Neuronal stem cell (in vitro differentiated cells): ENCODE measurements around the gene CEP112.
"Not testable (repeated sequence)": the region's sequence is repeated elsewhere in the genome, so short reads cannot be mapped to it uniquely, and the experiment has no call there.

Source experiments
- DNase-seq: peaks from one replicate; pipeline ENCODE4 v3.0.0-alpha.2; 2013; ENCODE audit warnings: low spot score
- H2AFZ ChIP-seq: one replicate; pipeline ENCODE4 v1.6.1; 2013; ENCODE audit warnings: mild to moderate bottlenecking, low read length, inconsistent platforms
- H2AK5ac ChIP-seq: 2 replicates; pipeline ENCODE4 v1.6.1; 2013; ENCODE audit warnings: low read depth, mild to moderate bottlenecking, inconsistent platforms, low read length, moderate library complexity, mixed read lengths
- H2BK120ac ChIP-seq: 2 replicates; pipeline ENCODE4 v1.6.1; 2013; ENCODE audit warnings: low read depth, mild to moderate bottlenecking, inconsistent platforms, low read length, moderate library complexity, mixed read lengths
- H2BK12ac ChIP-seq: one replicate; pipeline ENCODE4 v1.6.1; 2013; ENCODE audit warnings: low read length, inconsistent platforms
- H2BK15ac ChIP-seq: 2 replicates; pipeline ENCODE4 v1.6.1; 2013; ENCODE audit warnings: mild to moderate bottlenecking, low read length, inconsistent platforms, mixed read lengths
- H2BK5ac ChIP-seq: one replicate; pipeline ENCODE4 v1.6.1; 2013; ENCODE audit warnings: inconsistent platforms, mild to moderate bottlenecking, low read length, moderate library complexity
- H3K14ac ChIP-seq: one replicate; pipeline ENCODE4 v1.6.1; 2013; ENCODE audit warnings: low read length, inconsistent platforms
- H3K18ac ChIP-seq: 2 replicates; pipeline ENCODE4 v1.6.1; 2013; ENCODE audit warnings: low read length, inconsistent platforms
- H3K23ac ChIP-seq: 2 replicates; pipeline ENCODE4 v1.6.1; 2013; ENCODE audit warnings: low read depth, mild to moderate bottlenecking, mixed read lengths, low read length, inconsistent platforms; ENCODE audit not compliant: poor library complexity
- H3K27ac ChIP-seq: replicated peaks from 3 replicates; pipeline ENCODE4 v1.5.1; 2013; ENCODE audit warnings: low read length, inconsistent platforms
- H3K27me3 ChIP-seq, 3 experiments: 2 replicates each; pipeline ENCODE4 v1.6.1; 2013; ENCODE audit warnings: low read length in 3 of 3, mild to moderate bottlenecking in 2 of 3, inconsistent platforms in 1 of 3, low read depth in 1 of 3, mixed read lengths in 1 of 3, moderate library complexity in 1 of 3; ENCODE audit not compliant: control insufficient read depth in 3 of 3, insufficient read depth in 3 of 3
- H3K36me3 ChIP-seq, 2 donors: replicated peaks in 1 of 2; 2 replicates each; pipeline ENCODE4 v1.6.1; 2013; ENCODE audit warnings: low read length in 2 of 2; ENCODE audit not compliant: control insufficient read depth in 2 of 2, insufficient read depth in 2 of 2
- H3K4ac ChIP-seq: 2 replicates; pipeline ENCODE4 v1.6.1; 2013; ENCODE audit warnings: inconsistent platforms, mild to moderate bottlenecking, low read length, moderate library complexity
- H3K4me1 ChIP-seq, 2 donors: 1 replicate in 1 of 2; 2 replicates in 1 of 2; pipeline ENCODE4 v1.6.1; 2013; ENCODE audit warnings: low read length in 2 of 2, low read depth in 1 of 2; ENCODE audit not compliant: control insufficient read depth in 2 of 2, insufficient read depth in 1 of 2
- H3K4me2 ChIP-seq: one replicate; pipeline ENCODE4 v1.6.1; 2013; ENCODE audit warnings: mild to moderate bottlenecking, low read length, inconsistent platforms; ENCODE audit not compliant: insufficient read depth, poor library complexity, severe bottlenecking
- H3K4me3 ChIP-seq, 2 donors: 2 replicates each; pipeline ENCODE4 v1.5.1; 2013; ENCODE audit warnings: low read length in 2 of 2, mild to moderate bottlenecking in 2 of 2, inconsistent platforms in 1 of 2, moderate library complexity in 1 of 2
- H3K79me1 ChIP-seq: one replicate; pipeline ENCODE4 v1.6.1; 2013; ENCODE audit warnings: low read depth, mild to moderate bottlenecking, inconsistent platforms, low read length, moderate library complexity
- H3K9ac ChIP-seq: one replicate; pipeline ENCODE4 v1.6.1; 2013; ENCODE audit warnings: mild to moderate bottlenecking, low read depth, low read length, inconsistent platforms; ENCODE audit not compliant: poor library complexity
- H3K9me3 ChIP-seq, 2 donors: replicated peaks in 1 of 2; 2 replicates each; pipeline versions ENCODE3 to v1.6.1; 2013; ENCODE audit warnings: low read length in 2 of 2, mild to moderate bottlenecking in 2 of 2, inconsistent platforms in 1 of 2, low read depth in 1 of 2, mixed read lengths in 1 of 2, moderate library complexity in 1 of 2; ENCODE audit not compliant: control insufficient read depth in 2 of 2, insufficient read depth in 1 of 2
- H4K8ac ChIP-seq: one replicate; pipeline ENCODE4 v1.6.1; 2013; ENCODE audit warnings: low read depth, mild to moderate bottlenecking, inconsistent platforms, low read length, moderate library complexity
- H4K91ac ChIP-seq: one replicate; pipeline ENCODE4 v1.6.1; 2013; ENCODE audit warnings: low read length, low read depth, mild to moderate bottlenecking, inconsistent platforms; ENCODE audit not compliant: poor library complexity
- WGBS, 2 donors: extraction: QIAGEN DNeasy Blood & Tissue Kit; methylation state at CpG; one replicate each; pipeline ENCODE4 v1.1.7; 2013; ENCODE audit warnings: missing lambda C conversion rate in 2 of 2, mixed read lengths in 1 of 2; ENCODE audit not compliant: insufficient read length in 2 of 2, insufficient replicate concordance in 1 of 2; ENCODE audit errors: extremely low coverage in 2 of 2; 5-methylcytosine and 5-hydroxymethylcytosine counted together

CEP112 gene

GRCh38 chr17:66087073-66087472, 104.9 kb downstream of the CEP112 start:
- H2BK5ac ChIP-seq, result no peak overlapping the region

DNA sequence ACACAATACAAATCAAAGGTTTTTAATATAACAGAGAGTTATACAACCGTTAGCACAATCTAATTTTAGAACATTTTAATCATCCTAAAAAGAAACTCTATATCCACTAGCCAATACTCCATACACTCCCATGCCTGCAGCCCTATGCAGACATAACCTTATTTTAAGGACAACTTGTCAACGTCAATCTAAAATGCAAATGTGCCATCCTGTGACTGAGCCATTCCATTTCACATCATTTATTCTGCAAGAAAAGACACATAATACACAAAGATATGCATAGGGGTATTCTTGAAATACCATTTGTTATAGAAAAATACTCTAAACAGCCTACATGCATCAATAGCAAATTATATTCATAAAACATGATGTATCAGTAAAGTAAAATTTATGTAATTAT, 106.7 kb downstream of the CEP112 start:
- no peak overlapping the region for H3K9ac ChIP-seq
- H3K27ac ChIP-seq, result no peak overlapping the region
- H3K36me3 ChIP-seq, result peaks cover 3 to 5% of the 10 kb centered on the region in 2 donors
- no peak overlapping the region for H3K4me2 ChIP-seq
- peaks cover 3% of the 10 kb centered on the region for H3K79me1 ChIP-seq
- no peak overlapping the region for H2BK15ac ChIP-seq
- H3K23ac ChIP-seq, result no peak overlapping the region
- H2AFZ ChIP-seq, result no peak overlapping the region
- H3K4ac ChIP-seq, result no peak overlapping the region
- no peak overlapping the region for H3K14ac ChIP-seq
- no peak overlapping the region for H3K18ac ChIP-seq
- H2BK120ac ChIP-seq, result no peak overlapping the region
- no peak overlapping the region for H2BK12ac ChIP-seq
- H3K4me3 ChIP-seq, result no peak overlapping the region
- H2BK5ac ChIP-seq, result no peak overlapping the region
- H3K27me3 ChIP-seq, result no peaks in the 10 kb centered on the region
- no CpG with 5 or more reads among the region's 2 CpGs for WGBS, 2 donors
- DNase-seq, result no peak
- H4K8ac ChIP-seq, result no peak overlapping the region
- no peak overlapping the region for H4K91ac ChIP-seq
- peaks cover 4 to 11% of the 10 kb centered on the region in 2 donors for H3K9me3 ChIP-seq
- H2AK5ac ChIP-seq, result no peak overlapping the region
- H3K4me1 ChIP-seq, result no peaks in the 10 kb centered on the region

More at GRCh38 chr17:66087073-66087472, 104.9 kb downstream of the CEP112 start:
- Histone ChIP-seq H3K4ac (no peak overlapping the region), H3K14ac (no peak overlapping the region), H2BK120ac (no peak overlapping the region), H3K4me1 (no peaks in the 10 kb centered on the region), H3K79me1 (peaks cover 3% of the 10 kb centered on the region), H2AK5ac (no peak overlapping the region), H4K8ac (no peak overlapping the region), H3K9me3 (peaks cover 4 to 17% of the 10 kb centered on the region in 2 donors), H3K23ac (no peak overlapping the region), H3K18ac (no peak overlapping the region), H3K27me3 (no peaks in the 10 kb centered on the region), H3K27ac (no peak overlapping the region), H2AFZ (no peak overlapping the region), H3K4me2 (no peak overlapping the region), H2BK15ac (no peak overlapping the region), H2BK12ac (no peak overlapping the region), H3K9ac (no peak overlapping the region), H3K36me3 (peaks cover 3 to 4% of the 10 kb centered on the region in 2 donors), H3K4me3 (no peak overlapping the region), H4K91ac (no peak overlapping the region)
- no peak for DNase-seq

- not testable (repeated sequence) for H3K23ac ChIP-seq, H2BK120ac ChIP-seq, H3K9ac ChIP-seq, H3K79me1 ChIP-seq, H3K27ac ChIP-seq, H3K4me2 ChIP-seq, H2AFZ ChIP-seq, H4K8ac ChIP-seq, H3K4ac ChIP-seq, H4K91ac ChIP-seq, H3K27me3 ChIP-seq, H3K14ac ChIP-seq, DNase-seq, H2BK12ac ChIP-seq, H3K36me3 ChIP-seq, H2BK15ac ChIP-seq, H2AK5ac ChIP-seq, H3K18ac ChIP-seq, H3K4me3 ChIP-seq, H2BK5ac ChIP-seq, H3K4me1 ChIP-seq, H3K9me3 ChIP-seq
- WGBS, 2 donors, result no CpG with 5 or more reads among the region's 3 CpGs
Measured at GRCh38 chr17:66080670-66081069, 111.3 kb downstream of the CEP112 start.

- no peak overlapping the region for H2AFZ ChIP-seq
- no peak overlapping the region for H2AK5ac ChIP-seq
- WGBS, 2 donors, result no CpG with 5 or more reads among the region's 5 CpGs
- no peak overlapping the region for H2BK120ac ChIP-seq
- H3K4me2 ChIP-seq, result no peak overlapping the region
- no peak overlapping the region for H2BK15ac ChIP-seq
- no peak overlapping the region for H3K27ac ChIP-seq
- no peak overlapping the region for H3K14ac ChIP-seq
- no peaks in the 10 kb centered on the region for H3K9me3 ChIP-seq
- H2BK12ac ChIP-seq, result no peak overlapping the region
- H4K91ac ChIP-seq, result no peak overlapping the region
- no peaks in the 10 kb centered on the region for H3K36me3 ChIP-seq
- H2BK5ac ChIP-seq, result no peak overlapping the region
- no peak overlapping the region for H3K9ac ChIP-seq
- H3K18ac ChIP-seq, result no peak overlapping the region
- no peaks in the 10 kb centered on the region for H3K4me1 ChIP-seq
- H3K4me3 ChIP-seq, result no peak overlapping the region
- no peak overlapping the region for H4K8ac ChIP-seq
- H3K27me3 ChIP-seq, result no peaks in the 10 kb centered on the region
- H3K79me1 ChIP-seq, result no peaks in the 10 kb centered on the region
- no peak overlapping the region for H3K4ac ChIP-seq
- no peak for DNase-seq
- H3K23ac ChIP-seq, result no peak overlapping the region
Measured at GRCh38 chr17:66076546-66077190, 115.3 kb downstream of the CEP112 start.
